Measurements from ENCODE around the gene CRACR2A. TPM values are rescaled to one million over a fixed set of nuclear protein-coding genes. Genes with fewer than 3 reads are reported as not detected.

Gene CRACR2A
- total RNA-seq, 4 donors from 2014 or later: 0.47 to 1.7 (median 1.1) TPM

GRCh38 chr12:3755898-3756297, 3.0 kb upstream of the CRACR2A start:
- Histone ChIP-seq H3K4me1 (peaks cover 0 to 5% of the 10 kb centered on the region in 2 donors), H3K27ac (peak overlapping the region in 2 of 4 donors; percentile 22 to 28), H3K9me3 (no peaks in the 10 kb centered on the region), H3K4me3 (no peak overlapping the region), H3K36me3 (no peaks in the 10 kb centered on the region), H3K27me3 (peaks cover 0 to 7% (median 0%) of the 10 kb centered on the region in 3 donors)
- ATAC-seq (peak; percentile 54 to 68), DNase-seq (peak; percentile 7 to 66)
- in situ Hi-C loops (cut with MboI; ENCODE audit: low sequenced_read_pairs in 4 of 4) (no loop called here), intact Hi-C loops (cut with DNase I; ENCODE audit: low total_unique reads) (no loop called here)
- TF ChIP-seq POLR2A (IDR thresholded peaks at IDR 0.05): no peak
- TF ChIP-seq CTCF (IDR thresholded peaks at IDR 0.05 in 4 of 5, conservative IDR thresholded peaks at IDR 0.05 in 1 of 5): no peak

- peaks cover 0 to 7% (median 0%) of the 10 kb centered on the region in 3 donors for H3K27me3 ChIP-seq
- DNase-seq (peak in 1 of 2 donors; percentile 40), ATAC-seq (peak; percentile 19 to 38)
- peaks cover 0 to 5% of the 10 kb centered on the region in 2 donors for H3K4me1 ChIP-seq
- H3K4me3 ChIP-seq: peak overlapping the region; percentile 46 to 65 (median 52)
- in situ Hi-C loops (cut with MboI; ENCODE audit: low sequenced_read_pairs in 4 of 4): no loop called here
- H3K9me3 ChIP-seq: no peaks in the 10 kb centered on the region
- H3K27ac ChIP-seq: peak overlapping the region; percentile 40 to 76 (median 66)
- H3K36me3 ChIP-seq: no peaks in the 10 kb centered on the region
- no peak for TF ChIP-seq CTCF (IDR thresholded peaks at IDR 0.05 in 4 of 5, conservative IDR thresholded peaks at IDR 0.05 in 1 of 5)
- TF ChIP-seq POLR2A (IDR thresholded peaks at IDR 0.05): no peak
- intact Hi-C loops (cut with DNase I; ENCODE audit: low total_unique reads): no loop called here
Observed at GRCh38 chr12:3753544-3754284, 805 bp upstream of the CRACR2A start.

- Histone ChIP-seq H3K9me3 (no peaks in the 10 kb centered on the region), H3K4me1 (peaks cover 0 to 5% of the 10 kb centered on the region in 2 donors), H3K36me3 (no peaks in the 10 kb centered on the region), H3K4me3 (peak overlapping the region; percentile 46 to 65 (median 52)), H3K27me3 (peaks cover 0 to 7% (median 0%) of the 10 kb centered on the region in 3 donors), H3K27ac (peak overlapping the region; percentile 40 to 76 (median 66))
- intact Hi-C loops (cut with DNase I; ENCODE audit: low total_unique reads): no loop called here
- in situ Hi-C loops (cut with MboI; ENCODE audit: low sequenced_read_pairs in 4 of 4): no loop called here
- ATAC-seq: peak; percentile 20 to 34
- DNase-seq: peak in 1 of 2 donors; percentile 25
- TF ChIP-seq CTCF (IDR thresholded peaks at IDR 0.05 in 4 of 5, conservative IDR thresholded peaks at IDR 0.05 in 1 of 5) (no peak), POLR2A (IDR thresholded peaks at IDR 0.05) (no peak)
Observed at GRCh38 chr12:3752096-3752709, 706 bp downstream of the CRACR2A start.

GRCh38 chr12:3751151-3752095, 1.5 kb downstream of the CRACR2A start:
- H3K9me3 ChIP-seq: no peaks in the 10 kb centered on the region
- no peak overlapping the region for H3K4me3 ChIP-seq
- intact Hi-C loops (cut with DNase I; ENCODE audit: low total_unique reads): no loop called here
- no peak for ATAC-seq
- no peaks in the 10 kb centered on the region for H3K36me3 ChIP-seq
- DNase-seq: no peak
- peaks cover 0 to 7% (median 0%) of the 10 kb centered on the region in 3 donors for H3K27me3 ChIP-seq
- TF ChIP-seq CTCF (IDR thresholded peaks at IDR 0.05 in 4 of 5, conservative IDR thresholded peaks at IDR 0.05 in 1 of 5): no peak
- TF ChIP-seq POLR2A (IDR thresholded peaks at IDR 0.05): no peak
- peaks cover 0 to 5% of the 10 kb centered on the region in 2 donors for H3K4me1 ChIP-seq
- in situ Hi-C loops (cut with MboI; ENCODE audit: low sequenced_read_pairs in 4 of 4): no loop called here
- peak overlapping the region in 2 of 4 donors; percentile 6 to 43 for H3K27ac ChIP-seq
